ENCODE measurements around the gene MOV10L1.

Gene MOV10L1

DNA sequence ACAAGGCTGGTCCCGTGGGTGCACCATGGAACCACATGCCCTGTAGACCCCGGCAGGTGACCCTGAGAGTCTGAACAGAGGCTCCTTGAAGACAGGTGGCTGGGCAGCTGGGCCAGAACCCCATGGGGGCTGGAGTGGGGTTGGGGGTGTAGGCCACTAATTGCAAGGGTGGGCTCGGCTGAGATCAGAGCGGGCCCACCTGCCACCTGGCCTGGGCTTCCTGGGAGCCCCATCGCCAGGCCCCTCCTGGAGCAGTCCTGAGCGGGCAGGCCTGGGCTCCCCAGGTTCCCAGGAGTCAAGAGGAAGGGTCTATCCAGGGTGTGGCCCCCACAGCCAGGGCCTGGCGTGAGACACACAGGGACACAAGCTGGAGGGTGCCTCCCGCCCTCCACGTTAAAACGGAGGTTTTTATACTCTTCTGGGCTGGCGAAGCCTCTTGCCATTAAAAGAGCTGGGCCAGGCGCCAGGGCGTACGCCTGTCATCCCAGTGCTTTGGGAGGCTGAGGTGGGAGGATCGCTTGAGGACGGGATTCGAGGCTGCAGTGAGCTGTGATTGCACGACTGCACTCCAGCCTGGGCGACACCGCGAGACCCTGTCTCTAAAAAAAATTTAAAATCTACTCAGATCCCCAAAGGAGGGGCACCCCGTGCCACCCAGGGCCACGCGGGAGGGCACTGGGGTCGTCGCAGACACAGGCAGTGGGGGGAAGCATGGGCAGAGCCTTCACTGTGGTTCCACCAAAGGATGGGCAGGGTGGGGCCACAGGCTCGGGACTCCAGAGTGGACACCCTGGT lies 91.1 kb downstream of the MOV10L1 start:
- H3K4me3 ChIP-seq (ENCODE audit: control insufficient read depth, low read depth, low read length) = no peak overlapping the region
- TF ChIP-seq, protein P1, sequence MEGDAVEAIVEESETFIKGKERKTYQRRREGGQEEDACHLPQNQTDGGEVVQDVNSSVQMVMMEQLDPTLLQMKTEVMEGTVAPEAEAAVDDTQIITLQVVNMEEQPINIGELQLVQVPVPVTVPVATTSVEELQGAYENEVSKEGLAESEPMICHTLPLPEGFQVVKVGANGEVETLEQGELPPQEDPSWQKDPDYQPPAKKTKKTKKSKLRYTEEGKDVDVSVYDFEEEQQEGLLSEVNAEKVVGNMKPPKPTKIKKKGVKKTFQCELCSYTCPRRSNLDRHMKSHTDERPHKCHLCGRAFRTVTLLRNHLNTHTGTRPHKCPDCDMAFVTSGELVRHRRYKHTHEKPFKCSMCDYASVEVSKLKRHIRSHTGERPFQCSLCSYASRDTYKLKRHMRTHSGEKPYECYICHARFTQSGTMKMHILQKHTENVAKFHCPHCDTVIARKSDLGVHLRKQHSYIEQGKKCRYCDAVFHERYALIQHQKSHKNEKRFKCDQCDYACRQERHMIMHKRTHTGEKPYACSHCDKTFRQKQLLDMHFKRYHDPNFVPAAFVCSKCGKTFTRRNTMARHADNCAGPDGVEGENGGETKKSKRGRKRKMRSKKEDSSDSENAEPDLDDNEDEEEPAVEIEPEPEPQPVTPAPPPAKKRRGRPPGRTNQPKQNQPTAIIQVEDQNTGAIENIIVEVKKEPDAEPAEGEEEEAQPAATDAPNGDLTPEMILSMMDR (conservative IDR thresholded peaks at IDR 0.05; ENCODE audit: control insufficient read depth, insufficient read depth, low read depth, low read length) = no peak
- DNase-seq (ENCODE audit: low read depth) = no peak

DNA sequence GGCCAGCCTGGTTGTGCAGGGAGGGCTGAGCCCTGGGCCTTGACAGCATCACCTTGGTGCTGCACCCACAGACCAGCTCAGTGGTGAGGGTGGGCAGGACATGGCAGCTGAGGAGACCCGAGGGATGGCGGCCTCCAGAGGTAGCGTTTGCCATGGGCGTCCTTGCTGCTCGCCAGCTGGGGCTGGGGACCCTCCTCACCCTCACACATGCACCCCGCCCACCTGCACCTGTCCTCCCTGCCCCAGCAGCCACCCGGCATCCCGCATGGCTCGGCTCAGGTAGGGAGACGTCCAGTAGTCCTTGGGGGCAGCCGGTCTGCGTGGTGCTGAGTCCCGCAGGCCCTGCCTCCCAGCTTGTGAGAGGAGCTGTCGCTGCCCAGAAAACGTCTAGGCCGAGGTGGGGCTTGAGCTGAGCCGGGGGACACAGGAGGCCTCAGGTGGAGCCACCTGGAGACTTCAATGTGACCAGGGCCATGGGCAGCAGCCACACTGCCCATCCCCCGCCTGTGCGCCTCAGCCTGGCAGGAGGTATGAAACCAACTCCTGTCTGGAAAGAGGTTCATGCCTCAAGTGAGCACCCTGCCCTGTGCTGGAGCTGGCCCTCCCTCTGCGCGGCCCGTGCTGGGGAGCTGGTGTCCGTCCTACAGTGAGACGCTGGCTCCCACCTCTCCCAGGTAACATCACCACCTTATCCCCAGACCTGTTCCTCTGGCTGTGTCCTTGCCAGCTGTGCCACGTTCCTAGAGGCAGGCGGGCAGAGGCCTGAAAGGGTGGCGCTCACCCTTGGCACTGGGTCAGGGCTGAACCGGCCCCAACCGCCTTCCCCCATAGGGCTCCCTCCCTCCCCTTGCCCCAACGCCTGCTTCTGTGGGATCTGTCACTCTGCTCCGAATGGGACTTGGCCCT lies 92.6 kb downstream of the MOV10L1 start:
- no peak overlapping the region for H3K4me3 ChIP-seq (ENCODE audit: control insufficient read depth, low read depth, low read length)
- no peak for DNase-seq (ENCODE audit: low read depth)
- TF ChIP-seq, protein P1 (conservative IDR thresholded peaks at IDR 0.05; ENCODE audit: control insufficient read depth, insufficient read depth, low read depth, low read length) = no peak

DNA sequence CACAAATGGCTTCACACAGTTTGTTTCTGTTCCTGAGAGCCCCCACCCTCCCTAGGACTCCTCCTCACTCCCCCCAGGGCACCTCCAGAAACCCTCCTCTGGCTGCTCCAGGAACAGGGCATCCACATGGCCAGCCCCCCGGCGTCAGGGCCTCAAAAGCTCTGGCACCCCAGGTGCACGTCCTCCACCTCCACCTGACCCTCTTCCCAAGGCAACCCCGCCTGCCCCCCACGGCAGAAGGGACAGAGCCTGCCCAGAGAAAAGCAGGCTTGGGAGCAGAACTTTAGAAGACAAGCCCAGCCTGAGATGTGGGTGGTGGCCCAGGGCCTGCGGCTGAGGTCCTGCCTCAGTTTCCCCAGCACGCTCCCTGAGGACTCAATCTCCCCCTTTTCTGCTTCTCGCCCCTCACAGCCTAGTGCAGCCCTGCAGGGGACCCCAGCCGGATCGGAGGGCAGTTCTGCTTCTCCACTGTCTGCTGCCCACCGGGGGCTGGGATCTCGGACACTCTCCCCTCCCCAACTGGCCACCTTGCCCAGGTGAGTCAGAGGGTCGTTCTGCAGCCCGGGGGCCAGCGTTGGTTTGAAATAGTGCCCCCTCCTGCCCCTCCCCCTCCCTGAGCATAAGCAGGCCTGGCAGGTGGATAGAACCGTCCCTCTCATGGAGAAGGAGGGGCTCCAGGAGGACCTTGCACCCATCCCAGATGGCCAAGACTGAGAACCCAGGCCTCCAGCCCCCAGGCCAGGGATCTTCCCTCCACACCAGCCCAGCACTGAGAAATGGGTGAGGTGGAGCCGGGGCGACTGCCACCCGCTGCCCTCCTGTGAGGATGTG lies 93.5 kb downstream of the MOV10L1 start:
- TF ChIP-seq, protein P1 (conservative IDR thresholded peaks at IDR 0.05; ENCODE audit: control insufficient read depth, insufficient read depth, low read depth, low read length) = no peak
- DNase-seq (ENCODE audit: low read depth) = no peak
- no peak overlapping the region for H3K4me3 ChIP-seq (ENCODE audit: control insufficient read depth, low read depth, low read length)

DNA sequence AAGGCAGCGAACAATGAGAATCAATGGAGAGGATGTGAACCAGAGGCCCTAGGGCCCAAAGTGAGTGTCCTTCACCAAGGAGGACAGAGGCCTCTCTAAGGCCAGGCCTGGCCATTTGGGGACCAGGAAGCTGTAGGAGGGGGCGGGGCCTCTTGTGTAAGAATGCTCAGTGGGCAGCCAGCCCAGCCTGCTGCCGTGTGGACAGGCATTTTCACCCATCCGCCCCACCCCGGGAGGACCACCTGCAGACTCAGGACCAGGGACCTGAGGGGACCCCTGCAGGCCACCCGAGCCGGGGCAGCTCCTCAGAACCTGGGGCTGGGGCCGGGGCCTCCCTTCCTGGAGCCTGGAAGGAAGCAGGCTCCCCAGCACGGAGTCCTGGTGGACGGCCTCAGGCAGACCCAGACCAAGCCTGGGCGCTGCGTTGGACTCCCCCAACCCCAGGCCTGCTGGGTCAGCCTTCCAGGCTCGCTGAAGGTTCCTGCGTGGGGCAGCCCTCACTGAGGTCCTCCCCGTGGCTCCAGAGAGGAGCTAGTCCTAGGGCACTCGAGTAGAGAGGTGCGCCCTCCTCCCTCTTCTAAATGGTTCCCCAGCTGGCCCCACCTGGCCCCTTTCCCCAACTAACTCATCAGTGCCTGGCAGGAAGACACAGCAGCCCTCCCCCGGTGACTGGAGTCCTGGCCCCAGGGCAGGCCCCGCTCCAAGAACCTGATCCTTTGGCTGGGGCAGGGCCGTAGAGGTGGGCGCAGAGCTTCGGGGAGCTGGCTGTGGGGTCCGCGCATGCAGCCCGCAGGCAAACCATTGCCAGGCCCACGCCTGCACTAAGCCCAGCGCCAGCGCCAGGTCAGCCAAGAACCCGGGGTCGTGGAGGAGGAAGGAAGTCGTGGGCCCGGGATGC lies 94.4 kb downstream of the MOV10L1 start:
- DNase-seq (ENCODE audit: low read depth) = peak; percentile 46
- no peak overlapping the region for H3K4me3 ChIP-seq (ENCODE audit: control insufficient read depth, low read depth, low read length)
- TF ChIP-seq, protein P1 (conservative IDR thresholded peaks at IDR 0.05; ENCODE audit: control insufficient read depth, insufficient read depth, low read depth, low read length) = no peak

DNA sequence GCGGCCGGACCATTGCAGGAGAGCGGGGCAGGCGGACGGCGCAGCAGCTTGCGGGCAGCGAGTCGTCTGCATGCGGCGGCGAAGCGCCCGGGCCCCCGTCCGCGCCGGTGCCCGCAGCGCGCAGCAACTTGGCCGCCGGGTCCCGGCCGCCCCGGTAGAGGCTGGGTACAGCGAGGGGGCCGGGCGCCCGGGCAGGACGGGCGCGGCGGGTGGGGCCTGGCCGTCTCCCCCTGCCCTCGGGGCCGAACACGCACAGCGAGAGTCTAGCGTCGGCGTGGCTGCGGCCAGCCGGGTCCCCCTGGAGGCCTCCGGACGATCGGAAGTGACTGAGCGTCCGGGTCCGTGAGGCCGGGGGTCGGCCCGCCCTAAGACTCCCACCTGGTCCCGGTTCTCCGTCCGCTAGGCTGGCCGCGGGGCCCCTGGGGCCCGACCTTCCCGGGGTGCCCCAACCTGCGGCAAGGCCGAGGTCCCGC lies 95.1 kb downstream of the MOV10L1 start:
- TF ChIP-seq, protein P1 (conservative IDR thresholded peaks at IDR 0.05; ENCODE audit: control insufficient read depth, insufficient read depth, low read depth, low read length) = no peak
- no peak for DNase-seq (ENCODE audit: low read depth)
- peak overlapping the region; percentile 51 for H3K4me3 ChIP-seq (ENCODE audit: control insufficient read depth, low read depth, low read length)
